ENCODE measurements around the gene HKDC1.

Gene HKDC1

DNA sequence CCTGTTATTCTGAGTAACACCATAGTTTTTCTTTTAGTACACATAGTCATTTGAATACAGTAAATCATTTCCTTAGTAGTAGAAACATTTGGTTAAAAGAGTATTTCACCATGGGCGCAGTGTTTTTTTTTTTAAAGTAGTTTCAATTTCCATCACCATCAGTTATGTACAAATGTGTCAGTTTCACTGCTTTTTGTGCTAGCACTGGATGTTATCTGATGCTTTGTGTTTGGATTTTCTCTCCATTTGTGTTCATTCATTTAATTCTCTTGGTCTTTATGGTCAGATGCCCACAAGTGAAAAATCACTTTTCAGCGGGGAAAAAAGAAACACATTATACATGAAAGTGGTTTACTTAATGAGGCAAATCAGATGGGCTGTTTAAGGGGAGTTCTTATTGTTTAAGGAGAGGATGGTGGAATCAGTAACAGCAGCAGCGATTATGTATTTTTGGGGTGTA is 42.2 kb downstream of the HKDC1 start:
- no peak for TF ChIP-seq REST (IDR thresholded peaks at IDR 0.05; ENCODE audit: low read depth)
- no peak for TF ChIP-seq TAF1 (IDR thresholded peaks at IDR 0.05; ENCODE audit: low read depth)
- TF ChIP-seq FOXM1 (IDR thresholded peaks at IDR 0.05; ENCODE audit: borderline replicate concordance, low read depth) = no peak

- no peak for TF ChIP-seq ZBTB7A (IDR thresholded peaks at IDR 0.05; ENCODE audit: low read depth)
These were observed 45.4 kb downstream of the HKDC1 start for GRCh38 chr10:69265521-69265920.

DNA sequence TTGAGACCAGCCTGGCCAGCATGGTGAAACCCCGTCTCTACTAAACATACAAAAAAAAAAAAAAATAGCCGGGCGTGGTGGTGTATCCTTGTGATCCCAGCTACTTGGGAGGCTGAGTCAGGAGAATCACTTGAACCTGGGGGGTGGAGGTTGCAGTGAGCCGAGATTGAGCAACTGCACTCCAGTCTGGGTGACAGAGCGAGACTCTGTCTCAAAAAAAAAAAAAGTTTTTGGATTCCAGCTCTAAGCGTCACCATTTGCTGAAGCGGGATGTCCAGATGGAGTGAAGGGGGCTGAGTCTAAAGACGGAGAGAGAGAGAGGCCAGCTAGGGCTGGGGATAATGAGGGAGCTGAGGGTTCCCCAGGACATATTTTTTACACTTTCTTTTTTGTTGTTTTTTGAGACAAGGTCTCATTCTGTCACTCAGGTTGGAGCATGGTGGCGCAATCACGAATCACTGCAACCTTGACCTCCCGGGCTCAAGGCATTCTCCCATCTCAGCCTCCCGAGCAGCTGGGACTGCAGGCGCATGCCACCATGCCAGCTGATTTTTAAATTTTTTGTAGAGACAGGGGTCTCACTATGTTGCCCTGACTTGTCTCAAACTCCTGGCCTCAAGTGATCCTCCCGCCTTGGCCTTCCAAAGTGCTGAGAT is 48.8 kb downstream of the HKDC1 start:
- TF ChIP-seq REST (IDR thresholded peaks at IDR 0.05; ENCODE audit: low read depth) (no peak), TCF12 (IDR thresholded peaks at IDR 0.05; ENCODE audit: low read depth) (no peak), YY1 (IDR thresholded peaks at IDR 0.05; ENCODE audit: low read depth) (no peak), RAD21 (IDR thresholded peaks at IDR 0.05; ENCODE audit: low read depth) (no peak), EGR1 (IDR thresholded peaks at IDR 0.05) (no peak), ZBTB7A (IDR thresholded peaks at IDR 0.05; ENCODE audit: low read depth) (no peak), FOXM1 (IDR thresholded peaks at IDR 0.05; ENCODE audit: borderline replicate concordance, low read depth) (no peak), CREB1 (IDR thresholded peaks at IDR 0.05; ENCODE audit: low read depth) (no peak), NFIC (IDR thresholded peaks at IDR 0.05) (no peak), MAX (IDR thresholded peaks at IDR 0.05) (no peak), EP300 (IDR thresholded peaks at IDR 0.05; ENCODE audit: borderline replicate concordance) (no peak), TEAD4 (IDR thresholded peaks at IDR 0.05) (no peak), TAF1 (IDR thresholded peaks at IDR 0.05; ENCODE audit: low read depth) (no peak), CEBPB (IDR thresholded peaks at IDR 0.05) (no peak)
- TF ChIP-seq, protein P1, sequence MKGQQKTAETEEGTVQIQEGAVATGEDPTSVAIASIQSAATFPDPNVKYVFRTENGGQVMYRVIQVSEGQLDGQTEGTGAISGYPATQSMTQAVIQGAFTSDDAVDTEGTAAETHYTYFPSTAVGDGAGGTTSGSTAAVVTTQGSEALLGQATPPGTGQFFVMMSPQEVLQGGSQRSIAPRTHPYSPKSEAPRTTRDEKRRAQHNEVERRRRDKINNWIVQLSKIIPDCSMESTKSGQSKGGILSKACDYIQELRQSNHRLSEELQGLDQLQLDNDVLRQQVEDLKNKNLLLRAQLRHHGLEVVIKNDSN (IDR thresholded peaks at IDR 0.05) = no peak

GRCh38 chr10:69269761-69270160 is 49.6 kb downstream of the HKDC1 start:
- TF ChIP-seq, protein P1 (IDR thresholded peaks at IDR 0.05) = no peak
- TF ChIP-seq CEBPB (IDR thresholded peaks at IDR 0.05) (no peak), MAX (IDR thresholded peaks at IDR 0.05) (no peak), EGR1 (IDR thresholded peaks at IDR 0.05) (no peak), RAD21 (IDR thresholded peaks at IDR 0.05; ENCODE audit: low read depth) (no peak), TCF12 (IDR thresholded peaks at IDR 0.05; ENCODE audit: low read depth) (no peak), TEAD4 (IDR thresholded peaks at IDR 0.05) (no peak), NFIC (IDR thresholded peaks at IDR 0.05) (no peak), YY1 (IDR thresholded peaks at IDR 0.05; ENCODE audit: low read depth) (no peak)

GRCh38 chr10:69270990-69271389 is 50.9 kb downstream of the HKDC1 start:
- TF ChIP-seq YY1 (IDR thresholded peaks at IDR 0.05; ENCODE audit: low read depth) (no peak), TAF1 (IDR thresholded peaks at IDR 0.05; ENCODE audit: low read depth) (no peak), EP300 (IDR thresholded peaks at IDR 0.05; ENCODE audit: borderline replicate concordance) (no peak), TEAD4 (IDR thresholded peaks at IDR 0.05) (no peak), FOXM1 (IDR thresholded peaks at IDR 0.05; ENCODE audit: borderline replicate concordance, low read depth) (no peak), CREB1 (IDR thresholded peaks at IDR 0.05; ENCODE audit: low read depth) (no peak), MAX (IDR thresholded peaks at IDR 0.05) (no peak), TCF12 (IDR thresholded peaks at IDR 0.05; ENCODE audit: low read depth) (no peak), NFIC (IDR thresholded peaks at IDR 0.05) (no peak), EGR1 (IDR thresholded peaks at IDR 0.05) (no peak), REST (IDR thresholded peaks at IDR 0.05; ENCODE audit: low read depth) (no peak), ZBTB7A (IDR thresholded peaks at IDR 0.05; ENCODE audit: low read depth) (no peak), CEBPB (IDR thresholded peaks at IDR 0.05) (no peak), RAD21 (IDR thresholded peaks at IDR 0.05; ENCODE audit: low read depth) (no peak)
- TF ChIP-seq, protein P1 (IDR thresholded peaks at IDR 0.05) = no peak
